Fibroblast of lung (primary cell): ENCODE measurements around the gene ZGLP1.

ENCODE experiments used
- EZH2 ChIP-seq: IDR thresholded peaks from 2 replicates; pipeline ENCODE4 v1.5.1; 2012; ENCODE audit warnings: low read length, control low read depth, mild to moderate bottlenecking; ENCODE audit errors: missing control alignments
- TF ChIP-seq, protein P1 (sequence below), 2 donors: IDR thresholded peaks in 1 of 2; conservative IDR thresholded peaks in 1 of 2; 1 replicate in 1 of 2; 2 replicates in 1 of 2; pipeline ENCODE4 v1.5.1; 2011 to 2012; ENCODE audit warnings: low read length in 2 of 2, control low read depth in 1 of 2, inconsistent platforms in 1 of 2, low read depth in 1 of 2, mild to moderate bottlenecking in 1 of 2

- TF ChIP-seq, protein P1, sequence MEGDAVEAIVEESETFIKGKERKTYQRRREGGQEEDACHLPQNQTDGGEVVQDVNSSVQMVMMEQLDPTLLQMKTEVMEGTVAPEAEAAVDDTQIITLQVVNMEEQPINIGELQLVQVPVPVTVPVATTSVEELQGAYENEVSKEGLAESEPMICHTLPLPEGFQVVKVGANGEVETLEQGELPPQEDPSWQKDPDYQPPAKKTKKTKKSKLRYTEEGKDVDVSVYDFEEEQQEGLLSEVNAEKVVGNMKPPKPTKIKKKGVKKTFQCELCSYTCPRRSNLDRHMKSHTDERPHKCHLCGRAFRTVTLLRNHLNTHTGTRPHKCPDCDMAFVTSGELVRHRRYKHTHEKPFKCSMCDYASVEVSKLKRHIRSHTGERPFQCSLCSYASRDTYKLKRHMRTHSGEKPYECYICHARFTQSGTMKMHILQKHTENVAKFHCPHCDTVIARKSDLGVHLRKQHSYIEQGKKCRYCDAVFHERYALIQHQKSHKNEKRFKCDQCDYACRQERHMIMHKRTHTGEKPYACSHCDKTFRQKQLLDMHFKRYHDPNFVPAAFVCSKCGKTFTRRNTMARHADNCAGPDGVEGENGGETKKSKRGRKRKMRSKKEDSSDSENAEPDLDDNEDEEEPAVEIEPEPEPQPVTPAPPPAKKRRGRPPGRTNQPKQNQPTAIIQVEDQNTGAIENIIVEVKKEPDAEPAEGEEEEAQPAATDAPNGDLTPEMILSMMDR (conservative IDR thresholded peaks at IDR 0.05 in 1 of 2, IDR thresholded peaks at IDR 0.05 in 1 of 2; ENCODE audit: low read depth in 1 of 2, low read length in 2 of 2) = no peak
- no peak for TF ChIP-seq EZH2
Observed at GRCh38 chr19:10295305-10295846, 14.2 kb downstream of the ZGLP1 start.
